ENCODE data around the gene IL3. TPM values are rescaled to one million over a fixed set of nuclear protein-coding genes. Genes with fewer than 3 reads are reported as not detected.

IL3 gene
- total RNA-seq, 2 experiments from 2014 or later = not detected

DNA sequence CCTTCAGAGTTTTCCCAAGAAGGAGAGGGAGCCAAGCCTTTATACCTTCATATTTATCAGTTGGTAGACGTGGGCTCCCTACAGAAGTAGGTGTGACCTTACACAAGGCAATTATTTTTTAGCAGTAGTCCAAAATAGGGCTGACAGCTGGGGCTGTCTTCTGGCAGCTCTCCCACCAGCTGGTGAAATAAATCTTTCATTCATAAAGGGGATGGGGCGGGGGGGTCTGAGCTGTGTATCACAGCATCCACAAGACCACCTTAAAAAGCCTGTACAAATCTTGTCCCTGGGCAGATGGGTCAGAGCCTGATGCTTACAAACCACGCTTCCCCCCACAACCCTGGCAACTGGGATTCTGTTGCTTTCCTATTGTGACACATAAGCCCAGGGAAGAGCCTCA is 32.8 kb downstream of the IL3 start:
- BruUV-seq (replicated peaks) = no TSS peak
- no peak for TF ChIP-seq EZH2phosphoT487 (IDR thresholded peaks at IDR 0.05; ENCODE audit: borderline replicate concordance, low read depth, low read length)
- TF ChIP-seq, protein P1, sequence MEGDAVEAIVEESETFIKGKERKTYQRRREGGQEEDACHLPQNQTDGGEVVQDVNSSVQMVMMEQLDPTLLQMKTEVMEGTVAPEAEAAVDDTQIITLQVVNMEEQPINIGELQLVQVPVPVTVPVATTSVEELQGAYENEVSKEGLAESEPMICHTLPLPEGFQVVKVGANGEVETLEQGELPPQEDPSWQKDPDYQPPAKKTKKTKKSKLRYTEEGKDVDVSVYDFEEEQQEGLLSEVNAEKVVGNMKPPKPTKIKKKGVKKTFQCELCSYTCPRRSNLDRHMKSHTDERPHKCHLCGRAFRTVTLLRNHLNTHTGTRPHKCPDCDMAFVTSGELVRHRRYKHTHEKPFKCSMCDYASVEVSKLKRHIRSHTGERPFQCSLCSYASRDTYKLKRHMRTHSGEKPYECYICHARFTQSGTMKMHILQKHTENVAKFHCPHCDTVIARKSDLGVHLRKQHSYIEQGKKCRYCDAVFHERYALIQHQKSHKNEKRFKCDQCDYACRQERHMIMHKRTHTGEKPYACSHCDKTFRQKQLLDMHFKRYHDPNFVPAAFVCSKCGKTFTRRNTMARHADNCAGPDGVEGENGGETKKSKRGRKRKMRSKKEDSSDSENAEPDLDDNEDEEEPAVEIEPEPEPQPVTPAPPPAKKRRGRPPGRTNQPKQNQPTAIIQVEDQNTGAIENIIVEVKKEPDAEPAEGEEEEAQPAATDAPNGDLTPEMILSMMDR (conservative IDR thresholded peaks at IDR 0.05; ENCODE audit: low read length) = no peak

DNA sequence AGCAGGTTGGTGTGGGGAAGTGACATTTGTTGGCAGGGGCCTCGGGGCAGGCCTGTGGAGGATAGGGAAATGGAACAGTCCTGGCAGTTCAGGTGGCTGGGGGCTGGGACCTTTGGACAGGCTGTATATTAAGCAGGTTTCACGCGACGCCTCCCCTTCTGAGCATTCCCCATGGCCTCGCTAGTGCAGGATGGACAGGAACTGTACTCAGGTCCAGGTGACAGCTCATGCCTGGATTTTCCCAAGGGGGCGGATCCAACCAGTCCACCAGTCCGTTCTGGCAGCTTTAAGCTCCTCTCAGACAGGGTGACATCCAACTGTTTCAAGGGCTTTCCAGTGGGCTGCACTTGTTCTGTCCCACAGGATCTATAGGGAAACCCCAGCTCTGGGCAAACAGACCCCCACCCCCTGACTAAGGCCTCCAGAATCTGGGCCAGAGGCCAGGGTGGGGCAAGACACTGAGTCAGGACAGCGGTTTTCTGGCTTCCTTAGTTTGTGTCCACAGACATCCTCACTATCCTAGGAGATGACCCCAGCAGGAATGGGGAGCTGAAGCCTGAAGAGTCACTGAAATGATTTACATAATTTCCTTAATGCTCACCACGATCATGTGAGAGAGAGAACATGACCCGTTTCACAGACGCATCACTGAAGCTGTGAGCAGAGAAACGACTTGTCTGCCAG is 34.1 kb downstream of the IL3 start:
- H3K27ac ChIP-seq (ENCODE audit: low read depth, low read length, poor library complexity, severe bottlenecking) = no peak overlapping the region
- intact Hi-C loops (cut with micrococcal nuclease; ENCODE audit: unreplicated experiment) = no loop called here
- peaks cover 7% of the 10 kb centered on the region for H3K4me1 ChIP-seq (ENCODE audit: insufficient read depth, low read length, poor library complexity, severe bottlenecking)
- H3K4me2 ChIP-seq (ENCODE audit: low read length) = no peak overlapping the region
- no peak for TF ChIP-seq EZH2phosphoT487 (IDR thresholded peaks at IDR 0.05; ENCODE audit: borderline replicate concordance, low read depth, low read length)
- TF ChIP-seq, protein P1 (conservative IDR thresholded peaks at IDR 0.05; ENCODE audit: low read length) = no peak
- no peak for DNase-seq (ENCODE audit: low spot score)
- no peak overlapping the region for H2AFZ ChIP-seq (ENCODE audit: low read length)
- H3K36me3 ChIP-seq (ENCODE audit: insufficient read depth, low read length) = no peaks in the 10 kb centered on the region
- ChIA-PET POLR2A (interaction anchor here (0.6 kb wide), 1 partner anchor 717 kb away, joined by 3 read pairs; no protein-coding TSS in a partner anchor), CTCF (ENCODE audit: unreplicated experiment) (no interaction called here)
- BruUV-seq (replicated peaks) = no TSS peak
- no peak overlapping the region for H3K4me3 ChIP-seq (ENCODE audit: low read depth, low read length, poor library complexity, severe bottlenecking)
- H4K20me1 ChIP-seq (ENCODE audit: insufficient read depth, low read length) = no peaks in the 10 kb centered on the region
- no peaks in the 10 kb centered on the region for H3K9me2 ChIP-seq (ENCODE audit: insufficient read depth, low read length)
- H3K9me3 ChIP-seq (ENCODE audit: low read length) = no peaks in the 10 kb centered on the region
- no peaks in the 10 kb centered on the region for H3K79me2 ChIP-seq (ENCODE audit: insufficient read depth, low read depth, low read length)

More for the DNA sequence above, 32.8 kb downstream of the IL3 start:
- POLR2A ChIA-PET = interaction anchor here (0.9 to 1.6 kb wide), 2 partner anchors 9 to 11 kb away, joined by 3 to 4 read pairs; no protein-coding TSS in a partner anchor
- intact Hi-C loops (cut with micrococcal nuclease; ENCODE audit: unreplicated experiment) = no loop called here
- Histone ChIP-seq H2AFZ (ENCODE audit: low read length) (no peak overlapping the region), H3K27ac (ENCODE audit: low read depth, low read length, poor library complexity, severe bottlenecking) (no peak overlapping the region), H3K36me3 (ENCODE audit: insufficient read depth, low read length) (no peaks in the 10 kb centered on the region), H3K79me2 (ENCODE audit: insufficient read depth, low read depth, low read length) (no peaks in the 10 kb centered on the region), H3K4me2 (ENCODE audit: low read length) (no peak overlapping the region), H3K4me3 (ENCODE audit: low read depth, low read length, poor library complexity, severe bottlenecking) (no peak overlapping the region), H3K9me3 (ENCODE audit: low read length) (no peaks in the 10 kb centered on the region), H3K9me2 (ENCODE audit: insufficient read depth, low read length) (no peaks in the 10 kb centered on the region), H3K4me1 (ENCODE audit: insufficient read depth, low read length, poor library complexity, severe bottlenecking) (no peaks in the 10 kb centered on the region), H4K20me1 (ENCODE audit: insufficient read depth, low read length) (no peaks in the 10 kb centered on the region)
- DNase-seq (ENCODE audit: low spot score) = no peak
- CTCF ChIA-PET (ENCODE audit: unreplicated experiment) = no interaction called here

DNA sequence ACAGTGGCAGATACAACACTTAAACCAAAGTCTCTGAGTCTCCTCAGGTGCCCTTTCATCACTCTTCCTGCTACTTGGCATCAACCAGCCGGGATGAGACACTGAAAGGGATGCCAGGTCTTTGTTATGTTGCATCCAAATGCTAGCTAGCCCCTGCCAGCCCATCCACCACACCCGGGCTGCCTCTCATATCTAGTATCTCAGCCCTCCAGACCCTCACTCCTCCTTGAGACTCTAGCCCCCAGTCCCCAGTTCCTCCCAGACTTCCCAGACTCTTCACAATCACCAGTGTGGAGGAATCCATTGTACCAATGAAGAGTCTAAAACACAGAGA is 34.6 kb downstream of the IL3 start:
- Histone ChIP-seq H4K20me1 (ENCODE audit: insufficient read depth, low read length) (no peaks in the 10 kb centered on the region), H3K79me2 (ENCODE audit: insufficient read depth, low read depth, low read length) (no peaks in the 10 kb centered on the region), H3K36me3 (ENCODE audit: insufficient read depth, low read length) (no peaks in the 10 kb centered on the region), H3K27ac (ENCODE audit: low read depth, low read length, poor library complexity, severe bottlenecking) (no peak overlapping the region), H3K9me2 (ENCODE audit: insufficient read depth, low read length) (no peaks in the 10 kb centered on the region), H3K4me2 (ENCODE audit: low read length) (no peak overlapping the region), H2AFZ (ENCODE audit: low read length) (no peak overlapping the region), H3K4me3 (ENCODE audit: low read depth, low read length, poor library complexity, severe bottlenecking) (no peak overlapping the region), H3K9me3 (ENCODE audit: low read length) (no peaks in the 10 kb centered on the region), H3K4me1 (ENCODE audit: insufficient read depth, low read length, poor library complexity, severe bottlenecking) (peaks cover 12% of the 10 kb centered on the region)
- no peak for TF ChIP-seq EZH2phosphoT487 (IDR thresholded peaks at IDR 0.05; ENCODE audit: borderline replicate concordance, low read depth, low read length)
- TF ChIP-seq, protein P1 (conservative IDR thresholded peaks at IDR 0.05; ENCODE audit: low read length) = no peak
- ChIA-PET POLR2A (interaction anchor here (0.6 kb wide), 1 partner anchor 717 kb away, joined by 3 read pairs; no protein-coding TSS in a partner anchor), CTCF (ENCODE audit: unreplicated experiment) (no interaction called here)
- DNase-seq (ENCODE audit: low spot score) = no peak
- intact Hi-C loops (cut with micrococcal nuclease; ENCODE audit: unreplicated experiment) = no loop called here
- no TSS peak for BruUV-seq (replicated peaks)

Data from OCI-LY7 (cell line).